ENCODE measurements around the gene HSD17B8. TPM values are rescaled to one million over a fixed set of nuclear protein-coding genes. Genes with fewer than 3 reads are reported as not detected.
A peak's percentile ranks its signal among the peaks of the same experiment; 100 is the strongest.

The HSD17B8 gene
- total RNA-seq, 4 donors from 2014 or later, result 30.2 to 79.4 (median 40.9) TPM

GRCh38 chr6:33208091-33208967 is 3.9 kb downstream of the HSD17B8 start, which contains the start of gene RING1:
Gene RING1 (plus strand): TSS chr6:33208500. CDS start chr6:33208823, 323 bp downstream.
- peak; percentile 88 for DNase-seq
- intact Hi-C loops (cut with DNase I), result loop anchor here (10.0 kb wide), 1 partner anchor 216 kb away; the partner anchor contains the start of gene SYNGAP1
- Histone ChIP-seq H3K4me1 (peaks cover 33 to 38% of the 10 kb centered on the region in 2 donors), H3K36me3 (peaks cover 4 to 13% of the 10 kb centered on the region in 2 donors), H3K27ac (peak within 1 kb of the TSS; percentile 89 to 93 (median 91)), H3K27me3 (no peaks in the 10 kb centered on the region), H3K9me3 (no peaks in the 10 kb centered on the region), H3K4me3 (replicated peaks in 1 of 3) (peak within 1 kb of the TSS; percentile 33 to 89 (median 62))
- WGBS, 2 donors, result 1% methylated on average over 16 to 33 of the region's 86 CpGs
- TF ChIP-seq CTCF (IDR thresholded peaks at IDR 0.05) (no peak), POLR2A (IDR thresholded peaks at IDR 0.05) (peak; percentile 92 to 98)

GRCh38 chr6:33209856-33210255 is 5.4 kb downstream of the HSD17B8 start:
- no peak for TF ChIP-seq CTCF (IDR thresholded peaks at IDR 0.05)
- TF ChIP-seq POLR2A (IDR thresholded peaks at IDR 0.05), result no peak
- 93% methylated on average over 10 of the region's 10 CpGs for WGBS, 2 donors
- intact Hi-C loops (cut with DNase I), result loop anchor here (10.0 kb wide), 1 partner anchor 215 kb away; the partner anchor contains the start of gene SYNGAP1

GRCh38 chr6:33211136-33211535 is 6.7 kb downstream of the HSD17B8 start:
- DNase-seq, result no peak
- Histone ChIP-seq H3K9me3 (no peaks in the 10 kb centered on the region), H3K27ac (no peak overlapping the region), H3K4me1 (peaks cover 25 to 28% of the 10 kb centered on the region in 2 donors), H3K4me3 (replicated peaks in 1 of 3) (no peak overlapping the region), H3K36me3 (peaks cover 0 to 8% of the 10 kb centered on the region in 2 donors), H3K27me3 (no peaks in the 10 kb centered on the region)
- intact Hi-C loops (cut with DNase I), result no loop called here
- TF ChIP-seq POLR2A (IDR thresholded peaks at IDR 0.05) (no peak), CTCF (IDR thresholded peaks at IDR 0.05) (no peak)
- WGBS, 2 donors, result 76 to 80% methylated on average over 17 of the region's 17 CpGs

More at GRCh38 chr6:33209856-33210255, 5.4 kb downstream of the HSD17B8 start:
- Histone ChIP-seq H3K4me1 (peaks cover 30 to 36% of the 10 kb centered on the region in 2 donors), H3K9me3 (no peaks in the 10 kb centered on the region), H3K27me3 (no peaks in the 10 kb centered on the region), H3K4me3 (replicated peaks in 1 of 3) (no peak overlapping the region), H3K36me3 (peaks cover 0 to 8% of the 10 kb centered on the region in 2 donors), H3K27ac (no peak overlapping the region)
- no peak for DNase-seq

GRCh38 chr6:33211666-33212422 is 7.4 kb downstream of the HSD17B8 start:
- no peak overlapping the region for H3K4me3 ChIP-seq (replicated peaks in 1 of 3)
- H3K36me3 ChIP-seq, result peaks cover 0 to 8% of the 10 kb centered on the region in 2 donors
- intact Hi-C loops (cut with DNase I), result no loop called here
- no peaks in the 10 kb centered on the region for H3K9me3 ChIP-seq
- no peak overlapping the region for H3K27ac ChIP-seq
- DNase-seq, result no peak
- no peaks in the 10 kb centered on the region for H3K27me3 ChIP-seq
- TF ChIP-seq POLR2A (IDR thresholded peaks at IDR 0.05) (no peak), CTCF (IDR thresholded peaks at IDR 0.05) (no peak)
- 83 to 87% methylated on average over 18 of the region's 18 CpGs for WGBS, 2 donors
- peaks cover 25 to 28% of the 10 kb centered on the region in 2 donors for H3K4me1 ChIP-seq
